PFSK-1 (cell line): ENCODE results near the gene TOX2.

ENCODE experiments used
- FOXP2 ChIP-seq: optimal IDR thresholded peaks from 2 replicates; pipeline ENCODE3; 2011; ENCODE audit warnings: borderline replicate concordance, control low read depth, inconsistent platforms; ENCODE audit not compliant: insufficient read depth; ENCODE audit errors: extremely low read length, extremely low read depth
- POLR2AphosphoS5 ChIP-seq: IDR thresholded peaks from 2 replicates; pipeline ENCODE4 v1.6.1; 2012; ENCODE audit warnings: low read depth, mild to moderate bottlenecking, control low read depth, low read length, moderate library complexity
- REST ChIP-seq, 2 experiments: IDR thresholded peaks; 2 replicates each; pipeline versions ENCODE4 v1.6.1 to v1.8.0; 2011 to 2012; ENCODE audit warnings: low read depth in 2 of 2, low read length in 2 of 2, control low read depth in 1 of 2, inconsistent platforms in 1 of 2, mild to moderate bottlenecking in 1 of 2, moderate library complexity in 1 of 2; ENCODE audit not compliant: insufficient read depth in 1 of 2
- SIN3A ChIP-seq: IDR thresholded peaks from 2 replicates; pipeline ENCODE4 v1.6.1; 2012; ENCODE audit warnings: mild to moderate bottlenecking, low read length, moderate library complexity, borderline replicate concordance; ENCODE audit not compliant: insufficient read depth
- TAF1 ChIP-seq: IDR thresholded peaks from 2 replicates; pipeline ENCODE4 v1.6.1; 2012; ENCODE audit warnings: low read length, control low read depth, borderline replicate concordance; ENCODE audit not compliant: insufficient read depth

Gene TOX2

GRCh38 chr20:44018942-44019637 lies 104.4 kb downstream of the TOX2 start:
- TF ChIP-seq REST (IDR thresholded peaks at IDR 0.05; ENCODE audit: insufficient read depth in 1 of 2, low read depth in 2 of 2, low read length in 2 of 2) (no peak), TAF1 (no peak), POLR2AphosphoS5 (no peak), FOXP2 (no peak), SIN3A (no peak)

- no peak for TF ChIP-seq TAF1
- TF ChIP-seq FOXP2: no peak
- no peak for TF ChIP-seq SIN3A
- no peak for TF ChIP-seq REST (IDR thresholded peaks at IDR 0.05; ENCODE audit: insufficient read depth in 1 of 2, low read depth in 2 of 2, low read length in 2 of 2)
- TF ChIP-seq POLR2AphosphoS5: no peak
Observed at GRCh38 chr20:44019638-44020335, 105.1 kb downstream of the TOX2 start.

GRCh38 chr20:44020406-44021148 lies 105.9 kb downstream of the TOX2 start:
- TF ChIP-seq TAF1: no peak
- TF ChIP-seq POLR2AphosphoS5: no peak
- no peak for TF ChIP-seq FOXP2
- no peak for TF ChIP-seq SIN3A
- no peak for TF ChIP-seq REST (IDR thresholded peaks at IDR 0.05; ENCODE audit: insufficient read depth in 1 of 2, low read depth in 2 of 2, low read length in 2 of 2)

- TF ChIP-seq REST (IDR thresholded peaks at IDR 0.05; ENCODE audit: insufficient read depth in 1 of 2, low read depth in 2 of 2, low read length in 2 of 2): no peak
- TF ChIP-seq SIN3A: no peak
- no peak for TF ChIP-seq POLR2AphosphoS5
- no peak for TF ChIP-seq FOXP2
- TF ChIP-seq TAF1: no peak
Observed at GRCh38 chr20:44021186-44021585, 106.5 kb downstream of the TOX2 start.
